GM10266 (cell line): ENCODE data around the gene CPLANE2.

Experiments
- DNase-seq: peaks from one replicate; pipeline ENCODE4 v3.0.0; 2012; ENCODE audit errors: extremely low spot score
- CTCF ChIP-seq: IDR thresholded peaks from 2 replicates; pipeline ENCODE4 v1.5.1; 2012; ENCODE audit warnings: mild to moderate bottlenecking, low read depth; ENCODE audit not compliant: control insufficient read depth, insufficient read depth; ENCODE audit errors: missing control alignments

The CPLANE2 gene

DNA sequence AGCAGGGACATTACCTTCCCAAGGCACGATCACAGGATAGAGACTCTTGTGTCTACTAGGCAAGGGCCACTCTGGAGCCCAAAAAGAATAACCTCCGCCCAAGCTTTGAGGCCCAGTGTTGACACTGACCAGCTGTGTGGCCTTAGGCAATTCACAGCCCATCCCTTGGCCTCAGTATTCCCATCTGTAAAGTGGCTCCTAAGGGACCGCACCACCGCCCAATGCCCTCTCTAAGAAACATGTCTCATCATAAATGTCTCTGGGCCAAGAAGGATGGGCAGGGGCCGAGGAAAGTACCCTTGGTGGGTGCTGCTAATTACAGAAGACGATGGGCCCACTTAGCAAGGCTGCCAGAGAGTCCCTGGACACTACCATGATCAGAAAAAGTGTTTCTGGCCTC is 25.2 kb downstream of the CPLANE2 start:
- DNase-seq, result no peak
- TF ChIP-seq CTCF, result no peak

DNA sequence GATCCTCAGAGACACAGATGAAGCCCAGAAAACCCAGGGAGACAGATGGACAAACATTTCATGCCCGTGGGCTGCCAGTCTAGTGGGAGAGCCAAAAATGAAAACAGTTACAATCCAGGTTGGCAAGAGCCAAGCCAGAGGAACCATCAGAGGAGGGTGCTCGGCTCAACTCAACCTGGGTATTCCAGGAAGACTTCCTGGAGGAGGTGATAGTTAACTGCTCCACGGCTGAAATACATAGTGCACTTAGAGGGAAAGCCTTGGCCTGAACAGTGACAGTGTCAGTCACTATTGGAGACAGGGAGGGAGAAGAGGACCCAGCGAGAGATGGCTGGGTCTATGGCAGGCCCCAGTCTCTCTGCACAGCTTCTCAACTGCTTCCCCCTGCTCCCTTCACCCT is 26.4 kb downstream of the CPLANE2 start:
- no peak for DNase-seq
- TF ChIP-seq CTCF, result no peak

DNA sequence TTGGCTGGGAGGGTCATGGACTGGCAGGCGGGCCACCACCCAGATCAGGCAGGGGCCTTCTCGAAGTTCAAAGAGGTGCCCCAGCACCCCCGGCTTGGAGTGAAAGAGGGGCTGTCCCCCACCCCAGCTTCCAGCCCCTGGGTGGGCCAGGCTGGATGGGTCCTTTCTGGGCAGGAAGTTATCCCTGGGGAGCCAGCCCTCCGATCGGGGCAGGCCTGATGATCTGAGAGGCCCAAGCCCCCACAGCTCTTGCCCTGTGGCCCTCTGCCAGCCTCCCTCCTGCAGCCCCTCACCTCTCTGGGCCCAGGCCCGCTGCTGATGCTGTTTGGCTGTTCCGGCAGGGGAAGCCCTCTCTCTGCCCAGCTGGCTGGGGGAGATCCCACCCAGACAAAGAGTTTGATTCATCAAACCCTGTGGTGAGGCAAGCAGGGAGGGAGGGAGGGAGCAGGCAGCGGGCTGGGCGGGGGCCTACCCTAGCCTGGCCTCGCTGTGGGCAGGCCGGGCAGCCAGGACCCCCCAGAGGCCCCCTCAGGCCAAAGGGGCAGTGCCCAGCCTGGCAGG is 27.1 kb downstream of the CPLANE2 start:
- no peak for DNase-seq
- TF ChIP-seq CTCF, result no peak

DNA sequence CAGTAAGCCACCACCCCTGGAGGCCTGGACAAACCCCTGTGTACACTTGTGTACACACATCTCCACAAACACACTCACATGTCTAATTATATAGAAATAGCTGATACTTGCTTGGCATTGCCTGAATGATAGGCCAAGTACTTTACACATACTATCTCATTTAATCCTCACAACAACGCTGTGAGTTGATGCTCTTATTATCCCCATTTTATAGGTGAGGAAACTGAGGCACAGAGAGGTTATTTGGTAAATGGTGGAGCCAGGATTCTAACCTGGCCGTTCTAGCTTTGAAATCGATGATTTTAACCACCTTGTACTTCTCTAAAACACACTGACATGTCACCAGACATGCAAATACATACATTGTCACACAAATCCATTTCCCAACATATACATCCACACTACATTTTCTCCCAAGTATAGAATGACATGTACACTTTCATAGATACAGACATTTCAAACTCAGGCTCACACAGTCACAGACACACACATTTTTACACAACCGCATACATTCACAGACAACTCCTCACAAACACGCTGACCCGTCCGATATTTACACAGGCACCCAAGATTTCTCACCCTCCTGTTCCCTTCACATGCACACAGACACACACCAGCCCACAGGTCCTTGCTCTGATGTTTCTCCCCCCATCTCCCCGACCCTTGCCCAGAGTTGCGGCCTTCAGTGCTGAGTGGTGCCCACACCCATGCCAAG is 27.7 kb downstream of the CPLANE2 start:
- no peak for TF ChIP-seq CTCF
- DNase-seq, result no peak

- TF ChIP-seq CTCF, result no peak
- DNase-seq, result no peak
These were observed 28.6 kb downstream of the CPLANE2 start for GRCh38 chr1:16208270-16208987.

- no peak for TF ChIP-seq CTCF
- no peak for DNase-seq
These were observed 29.4 kb downstream of the CPLANE2 start for GRCh38 chr1:16207318-16208269.
